Endodermal cell (in vitro differentiated cells): ENCODE measurements around the gene LRRC58. TPM values are rescaled to one million over a fixed set of nuclear protein-coding genes. Genes with fewer than 3 reads are reported as not detected.
"Not testable (repeated sequence)": the region's sequence is repeated elsewhere in the genome, so short reads cannot be mapped to it uniquely, and the experiment has no call there.

Experiments used
- DNase-seq: peaks from one replicate; pipeline ENCODE4 v3.0.0-alpha.2; 2017
- H3K27ac ChIP-seq: 2 replicates; pipeline ENCODE4 v1.5.1; 2013; ENCODE audit warnings: mild to moderate bottlenecking, low read depth, low read length, moderate library complexity
- H3K27me3 ChIP-seq: 2 replicates; pipeline ENCODE4 v1.6.1; 2013; ENCODE audit warnings: mild to moderate bottlenecking, low read length, moderate library complexity; ENCODE audit not compliant: insufficient read depth, control insufficient read depth, poor library complexity, severe bottlenecking
- H3K36me3 ChIP-seq: 2 replicates; pipeline ENCODE4 v1.7.0; 2013; ENCODE audit warnings: mild to moderate bottlenecking, low read length, moderate library complexity; ENCODE audit not compliant: control insufficient read depth, insufficient read depth
- H3K4me1 ChIP-seq: one replicate; pipeline ENCODE4 v1.7.0; 2013; ENCODE audit warnings: low read length; ENCODE audit not compliant: control insufficient read depth, insufficient read depth
- H3K4me3 ChIP-seq: 2 replicates; pipeline ENCODE4 v1.5.1; 2013; ENCODE audit warnings: mild to moderate bottlenecking, low read length, moderate library complexity
- H3K9ac ChIP-seq: 2 replicates; pipeline ENCODE4 v1.6.1; 2013; ENCODE audit warnings: mild to moderate bottlenecking, low read length, moderate library complexity; ENCODE audit not compliant: poor library complexity, severe bottlenecking; ENCODE audit errors: extremely low read depth
- H3K9me3 ChIP-seq: 2 replicates; pipeline ENCODE4 v1.6.1; 2013; ENCODE audit warnings: mild to moderate bottlenecking, low read length, moderate library complexity; ENCODE audit not compliant: control insufficient read depth
- H3K27ac Mint-ChIP-seq: 2 replicates; pipeline ENCODE4 v1.8.0; 2020; ENCODE audit warnings: mixed read lengths
- H3K27me3 Mint-ChIP-seq: 2 replicates; pipeline ENCODE4 v1.8.0; 2021; ENCODE audit warnings: mild to moderate bottlenecking, mixed read lengths; ENCODE audit not compliant: insufficient read depth
- H3K36me3 Mint-ChIP-seq: 2 replicates; pipeline ENCODE4 v1.8.0; 2020; ENCODE audit warnings: low read depth, mixed read lengths
- H3K4me1 Mint-ChIP-seq: 2 replicates; pipeline ENCODE4 v1.8.0; 2020; ENCODE audit warnings: mixed read lengths
- H3K4me3 Mint-ChIP-seq: 2 replicates; pipeline ENCODE4 v1.8.0; 2020; ENCODE audit warnings: mild to moderate bottlenecking, moderate library complexity, mixed read lengths
- H3K9me3 Mint-ChIP-seq: 2 replicates; pipeline ENCODE4 v1.8.0; 2020; ENCODE audit warnings: mild to moderate bottlenecking, mixed read lengths
- CTCF ChIP-seq: fragments of 200-600 bp; sonication (generic); conservative IDR thresholded peaks from 2 replicates; pipeline ENCODE4 v1.5.0; 2021; ENCODE audit warnings: antibody characterized with exemption, mild to moderate bottlenecking
- WGBS, 2 experiments: methylation state at CpG; one replicate each; pipeline versions ENCODE4 v1.1.5 to v1.1.7; 2013; ENCODE audit warnings: missing lambda C conversion rate in 2 of 2, mixed read lengths in 1 of 2; ENCODE audit not compliant: insufficient coverage in 1 of 2, insufficient read length in 1 of 2; 5-methylcytosine and 5-hydroxymethylcytosine counted together
- total RNA-seq, 2 donors: library from RNA; stranded (reverse); fragmentation: NEBNext Ultra II Directional in 1 of 2; extraction: Animal tissue kit (Norgen Biotek cat#: 25700) in 1 of 2; gene quantifications; 2 replicates in 1 of 2; 3 replicates in 1 of 2; pipeline ENCODE4 v1.2.1, GENCODE V29; 2021

LRRC58 gene
- total RNA-seq, 2 donors from 2014 or later: 16.0 to 20.5 TPM

- no peak for DNase-seq
- TF ChIP-seq CTCF: no peak
- peaks cover 15% of the 10 kb centered on the region for H3K27me3 Mint-ChIP-seq
- no peaks in the 10 kb centered on the region for H3K36me3 Mint-ChIP-seq
- H3K4me3 Mint-ChIP-seq: no peak overlapping the region
- Histone ChIP-seq H3K9ac (no peak overlapping the region), H3K4me1 (no peaks in the 10 kb centered on the region), H3K27me3 (no peaks in the 10 kb centered on the region), H3K27ac (no peak overlapping the region), H3K9me3 (no peaks in the 10 kb centered on the region), H3K36me3 (no peaks in the 10 kb centered on the region), H3K4me3 (no peak overlapping the region)
- H3K4me1 Mint-ChIP-seq: no peaks in the 10 kb centered on the region
- no peak overlapping the region for H3K27ac Mint-ChIP-seq
- H3K9me3 Mint-ChIP-seq: peaks cover 3% of the 10 kb centered on the region
Measured at GRCh38 chr3:120298996-120299395, 50.2 kb downstream of the LRRC58 start.

GRCh38 chr3:120291552-120291951, 57.6 kb downstream of the LRRC58 start:
- not testable (repeated sequence) for H3K4me3 Mint-ChIP-seq, H3K27ac ChIP-seq, H3K9ac ChIP-seq, H3K27ac Mint-ChIP-seq, H3K36me3 ChIP-seq, H3K4me1 Mint-ChIP-seq, H3K36me3 Mint-ChIP-seq, H3K4me1 ChIP-seq, H3K9me3 ChIP-seq, DNase-seq, H3K27me3 ChIP-seq, H3K4me3 ChIP-seq
- peaks cover 45% of the 10 kb centered on the region for H3K27me3 Mint-ChIP-seq
- 73% methylated on average over 2 of the region's 2 CpGs; no CpG with 5 or more reads in 1 of the 2 experiments for WGBS, 2 experiments
- H3K9me3 Mint-ChIP-seq: peaks cover 17% of the 10 kb centered on the region

GRCh38 chr3:120289636-120290035, 59.5 kb downstream of the LRRC58 start:
- Histone ChIP-seq H3K9ac (no peak overlapping the region), H3K36me3 (no peaks in the 10 kb centered on the region), H3K27me3 (peaks cover 16% of the 10 kb centered on the region), H3K9me3 (no peaks in the 10 kb centered on the region), H3K4me3 (no peak overlapping the region), H3K4me1 (no peaks in the 10 kb centered on the region), H3K27ac (no peak overlapping the region)
- peaks cover 1% of the 10 kb centered on the region for H3K4me1 Mint-ChIP-seq
- no peak for DNase-seq
- no peak for TF ChIP-seq CTCF
- no peak overlapping the region for H3K4me3 Mint-ChIP-seq
- no peak overlapping the region for H3K27ac Mint-ChIP-seq
- no peaks in the 10 kb centered on the region for H3K36me3 Mint-ChIP-seq
- peaks cover 51% of the 10 kb centered on the region for H3K27me3 Mint-ChIP-seq
- H3K9me3 Mint-ChIP-seq: peaks cover 17% of the 10 kb centered on the region
- WGBS, 2 experiments: 90 to 100% methylated on average over 8 to 16 of the region's 16 CpGs

- Mint-ChIP-seq H3K27me3 (peaks cover 56% of the 10 kb centered on the region), H3K9me3 (peaks cover 3% of the 10 kb centered on the region), H3K4me3 (no peak overlapping the region), H3K36me3 (no peaks in the 10 kb centered on the region), H3K27ac (no peak overlapping the region), H3K4me1 (peaks cover 5% of the 10 kb centered on the region)
- WGBS, 2 experiments: 97 to 100% methylated on average over 1 to 2 of the region's 2 CpGs
- no peak overlapping the region for H3K27ac ChIP-seq
- no peaks in the 10 kb centered on the region for H3K4me1 ChIP-seq
- H3K9me3 ChIP-seq: no peaks in the 10 kb centered on the region
- no peak for DNase-seq
- TF ChIP-seq CTCF: no peak
- H3K36me3 ChIP-seq: no peaks in the 10 kb centered on the region
- no peak overlapping the region for H3K9ac ChIP-seq
- peaks cover 29% of the 10 kb centered on the region for H3K27me3 ChIP-seq
- H3K4me3 ChIP-seq: no peak overlapping the region
Measured at GRCh38 chr3:120286465-120286864, 62.7 kb downstream of the LRRC58 start.
